Caco-2 (cell line): ENCODE measurements around the gene RNF112. TPM values are rescaled to one million over a fixed set of nuclear protein-coding genes. Genes with fewer than 3 reads are reported as not detected.

ENCODE experiments used
- BruUV-seq: library from RNA; stranded (reverse); fragments of 400-500 nt; replicated peaks from 2 replicates; lab custom pipeline; 2021; lab: Mats Ljungman, UMichigan
- CTCF ChIA-PET: fragments of 300-600 bp; sonication (Branson Sonifier 250); formaldehyde crosslinking; loops from one replicate; lab custom pipeline; 2022; ENCODE audit warnings: antibody characterized with exemption; lab: Charles Lee
- POLR2A ChIA-PET: fragments of 300-600 bp; sonication (Branson Sonifier 250); formaldehyde crosslinking; loops from one replicate; lab custom pipeline; 2022; ENCODE audit warnings: antibody characterized with exemption; lab: Charles Lee
- DNase-seq, 2 experiments: peaks; one replicate each; pipeline versions ENCODE4 v3.0.0 to v3.0.0-alpha.2; 2020 to 2022
- H3K27me3 ChIP-seq: replicated peaks from 2 replicates; pipeline ENCODE4 v1.6.0; 2011; ENCODE audit warnings: low read length; ENCODE audit not compliant: control insufficient read depth, insufficient read depth
- H3K36me3 ChIP-seq: 2 replicates; pipeline ENCODE4 v1.5.1; 2011; ENCODE audit warnings: low read length; ENCODE audit not compliant: control insufficient read depth, insufficient read depth
- H3K4me1 ChIP-seq: fragments of 250-450 bp; sonication (Bioruptor Pico); 2 replicates; pipeline ENCODE4 v1.5.1; 2020; ENCODE audit warnings: mild to moderate bottlenecking
- H3K4me3 ChIP-seq: 2 replicates; pipeline ENCODE4 v1.5.1; 2011; ENCODE audit warnings: low read depth, mild to moderate bottlenecking, control low read depth, low read length
- H3K9me3 ChIP-seq: fragments of 250-450 bp; sonication (Bioruptor Pico); 2 replicates; pipeline ENCODE4 v1.5.1; 2020; ENCODE audit warnings: mild to moderate bottlenecking, moderate library complexity
- H3K27ac Mint-ChIP-seq: one replicate; pipeline ENCODE4 v1.8.0; 2022; ENCODE audit warnings: mixed read lengths; ENCODE audit not compliant: unreplicated experiment
- H3K27me3 Mint-ChIP-seq: one replicate; pipeline ENCODE4 v1.8.0; 2022; ENCODE audit warnings: mixed read lengths; ENCODE audit not compliant: insufficient read depth, unreplicated experiment
- H3K36me3 Mint-ChIP-seq: one replicate; pipeline ENCODE4 v1.8.0; 2022; ENCODE audit warnings: mild to moderate bottlenecking, mixed read lengths; ENCODE audit not compliant: insufficient read depth, unreplicated experiment
- H3K4me1 Mint-ChIP-seq: one replicate; pipeline ENCODE4 v1.8.0; 2022; ENCODE audit warnings: low read depth, mixed read lengths; ENCODE audit not compliant: unreplicated experiment
- H3K4me3 Mint-ChIP-seq: one replicate; pipeline ENCODE4 v1.8.0; 2022; ENCODE audit warnings: mild to moderate bottlenecking, moderate library complexity, mixed read lengths; ENCODE audit not compliant: unreplicated experiment
- H3K9me3 Mint-ChIP-seq: one replicate; pipeline ENCODE4 v1.8.0; 2022; ENCODE audit warnings: mixed read lengths; ENCODE audit not compliant: unreplicated experiment
- intact Hi-C: fragments of 100-400 bp; cut with micrococcal nuclease; formaldehyde crosslinking; loops from one replicate; pipeline ENCODE4 v1.10.0; 2022; ENCODE audit not compliant: unreplicated experiment
- total RNA-seq: library from RNA; stranded (reverse); gene quantifications from 2 replicates; pipeline ENCODE4 v1.2.3, GENCODE V29; 2022
- TF ChIP-seq, protein P1 (sequence below), 2 experiments: fragments of 200-600 bp in 1 of 2; IDR thresholded peaks; 1 replicate in 1 of 2; 2 replicates in 1 of 2; pipeline versions ENCODE4 v1.5.1 to v1.8.0; 2011 to 2022; ENCODE audit warnings: antibody characterized with exemption in 1 of 2, control low read depth in 1 of 2, inconsistent platforms in 1 of 2, low read depth in 1 of 2, low read length in 1 of 2, mild to moderate bottlenecking in 1 of 2, moderate library complexity in 1 of 2; ENCODE audit not compliant: insufficient read depth in 1 of 2, severe bottlenecking in 1 of 2, unreplicated experiment in 1 of 2

Gene RNF112
- total RNA-seq, 1 experiment from 2014 or later = not detected

DNA sequence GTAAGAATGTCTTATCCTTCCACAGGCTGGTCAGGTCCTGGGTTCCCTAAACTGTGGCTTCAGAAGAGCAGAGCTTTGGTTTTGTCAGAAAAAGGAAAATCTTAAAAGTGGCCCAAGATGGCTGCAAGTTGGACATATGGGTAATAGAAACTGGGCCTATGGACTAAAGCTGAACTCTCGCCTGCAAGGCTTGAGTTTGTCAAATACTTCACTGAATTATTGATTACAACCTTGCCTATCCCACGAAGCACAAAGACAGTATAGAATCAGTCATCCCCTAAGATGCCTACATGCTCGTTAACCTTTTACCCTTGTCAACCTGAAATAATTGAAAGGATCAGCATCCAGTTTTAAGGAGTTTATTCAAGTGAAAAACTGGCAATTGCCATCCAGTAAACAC, 20.7 kb downstream of the RNF112 start:
- no peaks in the 10 kb centered on the region for H3K36me3 ChIP-seq
- Mint-ChIP-seq H3K4me1 (no peaks in the 10 kb centered on the region), H3K9me3 (no peaks in the 10 kb centered on the region), H3K27me3 (no peaks in the 10 kb centered on the region), H3K36me3 (no peaks in the 10 kb centered on the region), H3K27ac (no peak overlapping the region), H3K4me3 (no peak overlapping the region)
- no peak for DNase-seq
- POLR2A ChIA-PET = no interaction called here
- intact Hi-C loops = loop anchor here (5.0 kb wide), 1 partner anchor 54 kb away; the partner anchor contains the start of gene MAPK7
- H3K4me1 ChIP-seq = no peaks in the 10 kb centered on the region
- TF ChIP-seq, protein P1, sequence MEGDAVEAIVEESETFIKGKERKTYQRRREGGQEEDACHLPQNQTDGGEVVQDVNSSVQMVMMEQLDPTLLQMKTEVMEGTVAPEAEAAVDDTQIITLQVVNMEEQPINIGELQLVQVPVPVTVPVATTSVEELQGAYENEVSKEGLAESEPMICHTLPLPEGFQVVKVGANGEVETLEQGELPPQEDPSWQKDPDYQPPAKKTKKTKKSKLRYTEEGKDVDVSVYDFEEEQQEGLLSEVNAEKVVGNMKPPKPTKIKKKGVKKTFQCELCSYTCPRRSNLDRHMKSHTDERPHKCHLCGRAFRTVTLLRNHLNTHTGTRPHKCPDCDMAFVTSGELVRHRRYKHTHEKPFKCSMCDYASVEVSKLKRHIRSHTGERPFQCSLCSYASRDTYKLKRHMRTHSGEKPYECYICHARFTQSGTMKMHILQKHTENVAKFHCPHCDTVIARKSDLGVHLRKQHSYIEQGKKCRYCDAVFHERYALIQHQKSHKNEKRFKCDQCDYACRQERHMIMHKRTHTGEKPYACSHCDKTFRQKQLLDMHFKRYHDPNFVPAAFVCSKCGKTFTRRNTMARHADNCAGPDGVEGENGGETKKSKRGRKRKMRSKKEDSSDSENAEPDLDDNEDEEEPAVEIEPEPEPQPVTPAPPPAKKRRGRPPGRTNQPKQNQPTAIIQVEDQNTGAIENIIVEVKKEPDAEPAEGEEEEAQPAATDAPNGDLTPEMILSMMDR (IDR thresholded peaks at IDR 0.05; ENCODE audit: insufficient read depth in 1 of 2, low read depth in 1 of 2, low read length in 1 of 2, severe bottlenecking in 1 of 2, unreplicated experiment in 1 of 2) = no peak
- H3K4me3 ChIP-seq = no peak overlapping the region
- no TSS peak for BruUV-seq
- H3K27me3 ChIP-seq = no peaks in the 10 kb centered on the region
- no peaks in the 10 kb centered on the region for H3K9me3 ChIP-seq
- CTCF ChIA-PET = no interaction called here

DNA sequence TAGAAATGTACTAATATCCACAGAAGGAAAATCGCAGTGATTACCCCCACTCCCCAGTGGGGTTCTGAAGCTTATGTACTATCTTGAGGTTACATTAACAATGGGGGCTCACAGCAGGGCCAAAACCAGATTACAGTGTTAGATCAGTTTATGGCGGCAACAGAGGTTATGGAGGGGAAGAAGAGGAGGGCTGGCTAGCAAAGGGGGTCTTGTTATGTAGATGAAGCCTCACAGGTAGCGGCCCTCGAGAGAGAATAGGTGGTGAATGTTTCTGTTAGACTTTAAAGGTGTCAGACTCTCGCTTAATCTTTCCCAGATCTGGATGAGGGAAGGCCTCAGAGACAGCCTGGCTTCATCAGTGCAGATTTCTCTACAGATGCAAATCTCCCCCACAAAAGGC, 22.2 kb downstream of the RNF112 start:
- Histone ChIP-seq H3K4me3 (no peak overlapping the region), H3K9me3 (no peaks in the 10 kb centered on the region), H3K4me1 (no peaks in the 10 kb centered on the region), H3K27me3 (no peaks in the 10 kb centered on the region), H3K36me3 (no peaks in the 10 kb centered on the region)
- Mint-ChIP-seq H3K9me3 (no peaks in the 10 kb centered on the region), H3K4me3 (no peak overlapping the region), H3K4me1 (no peaks in the 10 kb centered on the region), H3K27ac (no peak overlapping the region), H3K27me3 (no peaks in the 10 kb centered on the region), H3K36me3 (no peaks in the 10 kb centered on the region)
- intact Hi-C loops = loop anchor here (5.0 kb wide), 1 partner anchor 56 kb away; the partner anchor contains the start of gene MAPK7
- TF ChIP-seq, protein P1 (IDR thresholded peaks at IDR 0.05; ENCODE audit: insufficient read depth in 1 of 2, low read depth in 1 of 2, low read length in 1 of 2, severe bottlenecking in 1 of 2, unreplicated experiment in 1 of 2) = no peak
- no peak for DNase-seq
- BruUV-seq = no TSS peak
- ChIA-PET POLR2A (no interaction called here), CTCF (interaction anchor here (0.6 kb wide), 1 partner anchor 8 kb away, joined by 3 read pairs; no protein-coding TSS in a partner anchor)

DNA sequence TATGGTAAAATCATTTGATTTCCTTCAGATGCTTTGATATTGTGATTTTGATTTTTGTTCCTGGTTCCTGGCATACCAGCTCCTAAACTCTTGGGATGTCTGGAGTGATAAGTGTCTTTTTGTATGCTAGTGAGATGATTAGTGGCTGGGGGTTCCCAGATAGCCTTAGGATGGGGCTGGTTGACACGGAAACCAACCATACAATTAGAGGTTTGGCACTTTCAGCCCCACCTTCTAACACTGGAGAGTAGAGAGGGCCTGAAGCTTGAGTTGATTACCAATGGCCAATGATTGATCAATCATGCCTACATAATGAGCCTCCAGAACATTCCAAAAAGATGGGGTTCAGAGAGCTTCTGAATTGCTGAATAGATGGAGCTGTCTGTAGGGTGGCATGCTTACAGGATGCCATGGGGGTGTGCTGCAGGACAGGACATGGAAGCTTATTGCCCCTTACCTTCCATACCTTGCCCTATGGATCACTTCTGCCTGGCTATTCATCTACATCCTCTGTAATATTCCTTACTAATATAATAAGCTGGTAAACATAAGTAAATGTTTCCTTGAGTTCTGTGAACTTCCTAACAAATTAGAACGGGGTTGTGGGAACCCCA, 22.8 kb downstream of the RNF112 start:
- Histone ChIP-seq H3K4me3 (no peak overlapping the region), H3K27me3 (no peaks in the 10 kb centered on the region), H3K9me3 (no peaks in the 10 kb centered on the region), H3K4me1 (no peaks in the 10 kb centered on the region), H3K36me3 (no peaks in the 10 kb centered on the region)
- TF ChIP-seq, protein P1 (IDR thresholded peaks at IDR 0.05; ENCODE audit: insufficient read depth in 1 of 2, low read depth in 1 of 2, low read length in 1 of 2, severe bottlenecking in 1 of 2, unreplicated experiment in 1 of 2) = no peak
- ChIA-PET CTCF (interaction anchor here (0.6 to 1.0 kb wide), 2 partner anchors 9 to 71 kb away, joined by 3 to 4 read pairs; no protein-coding TSS in a partner anchor), POLR2A (no interaction called here)
- Mint-ChIP-seq H3K4me1 (no peaks in the 10 kb centered on the region), H3K9me3 (no peaks in the 10 kb centered on the region), H3K4me3 (no peak overlapping the region), H3K36me3 (no peaks in the 10 kb centered on the region), H3K27ac (no peak overlapping the region), H3K27me3 (no peaks in the 10 kb centered on the region)
- intact Hi-C loops = loop anchor here (5.0 kb wide), 1 partner anchor 57 kb away; the partner anchor contains the start of gene MAPK7
- no TSS peak for BruUV-seq
- no peak for DNase-seq
